A549 (cell line): ENCODE results near the gene SLC25A39. TPM values are rescaled to one million over a fixed set of nuclear protein-coding genes. Genes with fewer than 3 reads are reported as not detected.
A peak's percentile ranks its signal among the peaks of the same experiment; 100 is the strongest.

Experiments used
- ATAC-seq, 2 experiments: fragments of 200-7000 bp in 1 of 2; fragments of >200 bp in 1 of 2; cut with Nextera tagmentation in 1 of 2; cut with Tn5 transposase in 1 of 2; 3 replicates each; pipeline versions ENCODE4 v1.8.0 to v1.9.1; 2018 to 2020; ENCODE audit warnings: mild to moderate bottlenecking in 1 of 2, moderate library complexity in 1 of 2
- CTCF ChIA-PET: fragments of 300-600 bp; sonication (Branson Sonifier 250); formaldehyde crosslinking; extraction: SDS; loops from one replicate; lab custom pipeline; 2021; ENCODE audit warnings: antibody characterized with exemption, inconsistent platforms; lab: Yijun Ruan, JAX
- POLR2A ChIA-PET: fragments of 350-600 bp; formaldehyde crosslinking; extraction: SDS; loops from one replicate; lab custom pipeline; 2021; ENCODE audit warnings: antibody characterized with exemption, inconsistent platforms; lab: Yijun Ruan, JAX
- DNase-seq, 2 experiments: peaks; one replicate each; pipeline versions ENCODE4 v3.0.0 to v3.0.0-alpha.2; 2011 to 2016; ENCODE audit warnings: low read depth in 1 of 2, low spot score in 1 of 2
- FAIRE-seq: peaks from 2 replicates; lab custom pipeline; 2011; peaks lifted over from hg19 to GRCh38; lab: Jason Lieb, UNC
- H3K27ac ChIP-seq, 2 experiments: fragments of >200 bp; sonication (Bioruptor Twin); formaldehyde crosslinking; 3 replicates each; pipeline ENCODE4 v1.5.1; 2016 to 2017
- H3K4me1 ChIP-seq: fragments of >200 bp; sonication (Bioruptor Twin); formaldehyde crosslinking; 3 replicates; pipeline ENCODE4 v1.6.1; 2016
- H3K4me2 ChIP-seq: fragments of >200 bp; sonication (Bioruptor Twin); formaldehyde crosslinking; 3 replicates; pipeline ENCODE4 v1.6.1; 2016
- H3K4me3 ChIP-seq: fragments of >200 bp; sonication (Bioruptor Twin); formaldehyde crosslinking; 3 replicates; pipeline ENCODE4 v1.5.1; 2016
- H3K9me3 ChIP-seq: fragments of >200 bp; sonication (Bioruptor Twin); formaldehyde crosslinking; 3 replicates; pipeline ENCODE4 v1.6.1; 2016
- BHLHE40 ChIP-seq: IDR thresholded peaks from 2 replicates; pipeline ENCODE4 v1.6.1; 2012; ENCODE audit warnings: low read depth, low read length, inconsistent platforms
- CBX2 ChIP-seq: fragments of 200-600 bp; sonication (generic); IDR thresholded peaks from 2 replicates; pipeline ENCODE4 v1.6.1; 2016; ENCODE audit warnings: low read depth, mild to moderate bottlenecking, borderline replicate concordance
- CEBPB ChIP-seq, 2 experiments: fragments of >200 bp in 1 of 2; sonication (Bioruptor Twin) in 1 of 2; formaldehyde crosslinking in 1 of 2; IDR thresholded peaks; 2 replicates each; pipeline ENCODE4 v1.6.1; 2012 to 2016
- CHD2 ChIP-seq: fragments of 150-350 bp; IDR thresholded peaks from 2 replicates; pipeline ENCODE4 v1.6.1; 2014; ENCODE audit warnings: low read length; ENCODE audit not compliant: partially characterized antibody
- CHD4 ChIP-seq: fragments of 200-600 bp; sonication (generic); IDR thresholded peaks from 2 replicates; pipeline ENCODE4 v1.6.1; 2016; ENCODE audit warnings: antibody characterized with exemption, mild to moderate bottlenecking, borderline replicate concordance
- EHF ChIP-seq: fragments of 250-450 bp; sonication (Bioruptor Pico); IDR thresholded peaks from 2 replicates; pipeline ENCODE4 v1.5.0; 2020; ENCODE audit warnings: mild to moderate bottlenecking
- ELK1 ChIP-seq: fragments of 150-350 bp; IDR thresholded peaks from 2 replicates; pipeline ENCODE4 v1.6.1; 2014; ENCODE audit warnings: low read depth, mild to moderate bottlenecking, low read length
- ESRRA ChIP-seq: fragments of 150-350 bp; IDR thresholded peaks from 2 replicates; pipeline ENCODE4 v1.6.1; 2014; ENCODE audit warnings: mild to moderate bottlenecking, low read length, borderline replicate concordance
- FOSL2 ChIP-seq, 2 experiments: fragments of 450-650 bp in 1 of 2; fragments of >200 bp in 1 of 2; sonication (Bioruptor Twin) in 1 of 2; formaldehyde crosslinking; IDR thresholded peaks; 2 replicates each; pipeline versions ENCODE4 v1.5.0 to v1.6.1; 2016 to 2020; ENCODE audit warnings: mild to moderate bottlenecking in 1 of 2, moderate library complexity in 1 of 2
- HDAC2 ChIP-seq: fragments of 200-600 bp; sonication (generic); IDR thresholded peaks from 2 replicates; pipeline ENCODE4 v1.6.1; 2016
- HOXA7 ChIP-seq: fragments of 250-450 bp; sonication (Bioruptor Pico); IDR thresholded peaks from 2 replicates; pipeline ENCODE4 v1.5.0; 2020; ENCODE audit warnings: mild to moderate bottlenecking, moderate library complexity
- HOXB13 ChIP-seq: fragments of 250-450 bp; sonication (Bioruptor Pico); IDR thresholded peaks from 2 replicates; pipeline ENCODE4 v1.5.0; 2020; ENCODE audit warnings: low read depth, mild to moderate bottlenecking, moderate library complexity
- HOXB5 ChIP-seq: fragments of 250-450 bp; sonication (Bioruptor Pico); IDR thresholded peaks from 2 replicates; pipeline ENCODE4 v1.5.0; 2020; ENCODE audit warnings: mild to moderate bottlenecking, moderate library complexity
- JUN ChIP-seq, 2 experiments: fragments of >200 bp; sonication (Bioruptor Twin); formaldehyde crosslinking; IDR thresholded peaks; 2 replicates in 1 of 2; 3 replicates in 1 of 2; pipeline ENCODE4 v1.6.1; 2016 to 2017
- JUNB ChIP-seq: fragments of >200 bp; sonication (Bioruptor Twin); formaldehyde crosslinking; IDR thresholded peaks from 2 replicates; pipeline ENCODE4 v1.6.1; 2016
- MAX ChIP-seq: IDR thresholded peaks from 2 replicates; pipeline ENCODE4 v1.6.1; 2012
- MAZ ChIP-seq: fragments of 150-350 bp; IDR thresholded peaks from 2 replicates; pipeline ENCODE4 v1.6.1; 2014; ENCODE audit warnings: antibody characterized with exemption, low read depth, low read length, borderline replicate concordance
- NFE2L2 ChIP-seq: fragments of 150-350 bp; conservative IDR thresholded peaks from 2 replicates; pipeline ENCODE4 v1.6.1; 2014; ENCODE audit warnings: low read length
- NR3C1 ChIP-seq: fragments of >200 bp; sonication (Bioruptor Twin); formaldehyde crosslinking; IDR thresholded peaks from 3 replicates; pipeline ENCODE4 v1.6.1; 2017
- RAD21 ChIP-seq, 2 experiments: fragments of >200 bp in 1 of 2; sonication (Bioruptor Twin) in 1 of 2; formaldehyde crosslinking in 1 of 2; IDR thresholded peaks in 1 of 2; conservative IDR thresholded peaks in 1 of 2; 2 replicates in 1 of 2; 3 replicates in 1 of 2; pipeline ENCODE4 v1.6.1; 2012 to 2018; ENCODE audit warnings: inconsistent platforms in 1 of 2
- REST ChIP-seq: fragments of 200-600 bp; sonication (generic); IDR thresholded peaks from 2 replicates; pipeline ENCODE4 v1.6.1; 2016; ENCODE audit warnings: antibody characterized with exemption, mild to moderate bottlenecking, moderate library complexity
- SREBF2 ChIP-seq: fragments of 450-650 bp; IDR thresholded peaks from 2 replicates; pipeline ENCODE4 v1.6.1; 2014; ENCODE audit warnings: mild to moderate bottlenecking, moderate library complexity
- TFCP2L1 ChIP-seq: fragments of 250-450 bp; sonication (Bioruptor Pico); IDR thresholded peaks from 2 replicates; pipeline ENCODE4 v1.5.0; 2021; ENCODE audit warnings: mild to moderate bottlenecking
- USF2 ChIP-seq: fragments of 450-650 bp; IDR thresholded peaks from 2 replicates; pipeline ENCODE4 v1.6.1; 2014; ENCODE audit warnings: antibody characterized with exemption
- ZC3H11A ChIP-seq: fragments of 450-650 bp; IDR thresholded peaks from 2 replicates; pipeline ENCODE4 v1.6.1; 2014; ENCODE audit warnings: antibody characterized with exemption, mild to moderate bottlenecking
- WGBS: methylation state at CpG from one replicate; pipeline ENCODE4 v1.1.6; 2017; ENCODE audit errors: missing lambda C conversion rate; 5-methylcytosine and 5-hydroxymethylcytosine counted together
- polyA plus RNA-seq, 4 experiments: library from polyadenylated mRNA; depleted of rRNA in 3 of 4; stranded (reverse); fragments of >200 nt; fragmentation: RNase III in 1 of 4; extraction: RNeasy Plus Mini Kit Qiagen cat#74134 plus additional on column Dnase treatment in 1 of 4; gene quantifications; 2 replicates in 3 of 4; 3 replicates in 1 of 4; pipeline ENCODE4 v1.2.3, GENCODE V29; 2011 to 2017
- TF ChIP-seq, protein P1 (sequence below): fragments of >200 bp; sonication (Bioruptor Twin); formaldehyde crosslinking; IDR thresholded peaks from 2 replicates; pipeline ENCODE4 v1.6.1; 2016
- TF ChIP-seq, protein P2 (sequence below): IDR thresholded peaks from 2 replicates; pipeline ENCODE4 v1.6.1; 2012
- TF ChIP-seq, protein P3 (sequence below): IDR thresholded peaks from 2 replicates; pipeline ENCODE4 v1.6.1; 2012; ENCODE audit warnings: low read depth, borderline replicate concordance

The SLC25A39 gene
- polyA plus RNA-seq, 2 of the 4 experiments (the other 2 are of a cell fraction), result 80.9 to 154 TPM

DNA sequence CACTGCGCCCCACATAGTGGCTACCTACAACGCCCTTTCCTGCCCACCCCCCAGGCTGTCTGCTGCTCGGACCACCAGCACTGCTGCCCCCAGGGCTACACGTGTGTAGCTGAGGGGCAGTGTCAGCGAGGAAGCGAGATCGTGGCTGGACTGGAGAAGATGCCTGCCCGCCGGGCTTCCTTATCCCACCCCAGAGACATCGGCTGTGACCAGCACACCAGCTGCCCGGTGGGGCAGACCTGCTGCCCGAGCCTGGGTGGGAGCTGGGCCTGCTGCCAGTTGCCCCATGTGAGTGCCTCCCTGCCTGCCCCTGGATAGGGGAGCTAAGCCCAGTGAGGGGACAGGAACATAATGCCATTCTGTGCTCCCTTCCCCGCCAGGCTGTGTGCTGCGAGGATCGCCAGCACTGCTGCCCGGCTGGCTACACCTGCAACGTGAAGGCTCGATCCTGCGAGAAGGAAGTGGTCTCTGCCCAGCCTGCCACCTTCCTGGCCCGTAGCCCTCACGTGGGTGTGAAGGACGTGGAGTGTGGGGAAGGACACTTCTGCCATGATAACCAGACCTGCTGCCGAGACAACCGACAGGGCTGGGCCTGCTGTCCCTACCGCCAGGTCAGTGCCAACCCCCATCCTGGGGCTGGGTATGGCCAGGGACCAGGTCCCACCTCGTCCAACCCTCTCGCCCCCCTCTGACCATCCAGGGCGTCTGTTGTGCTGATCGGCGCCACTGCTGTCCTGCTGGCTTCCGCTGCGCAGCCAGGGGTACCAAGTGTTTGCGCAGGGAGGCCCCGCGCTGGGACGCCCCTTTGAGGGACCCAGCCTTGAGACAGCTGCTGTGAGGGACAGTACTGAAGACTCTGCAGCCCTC is 27.6 kb upstream of the SLC25A39 start:
- WGBS, result 86% methylated on average over 36 of the region's 36 CpGs
- TF ChIP-seq ELK1, result no peak
- TF ChIP-seq HDAC2, result no peak
- no peak for TF ChIP-seq USF2
- TF ChIP-seq HOXB5, result no peak
- no peak for TF ChIP-seq CHD4
- no peak for TF ChIP-seq CEBPB (IDR thresholded peaks at IDR 0.05)
- TF ChIP-seq SREBF2, result no peak
- no peak for TF ChIP-seq ZC3H11A
- no peak for TF ChIP-seq NFE2L2
- no peak for TF ChIP-seq MAZ
- no peak for TF ChIP-seq ESRRA
- no peak for TF ChIP-seq CHD2
- TF ChIP-seq MAX, result no peak
- TF ChIP-seq FOSL2 (IDR thresholded peaks at IDR 0.05), result no peak
- TF ChIP-seq FOSL2 (CRISPR knock-in tag; IDR thresholded peaks at IDR 0.05), result no peak
- no peak for TF ChIP-seq RAD21 (conservative IDR thresholded peaks at IDR 0.05 in 1 of 2, IDR thresholded peaks at IDR 0.05 in 1 of 2)
- TF ChIP-seq, protein P1, sequence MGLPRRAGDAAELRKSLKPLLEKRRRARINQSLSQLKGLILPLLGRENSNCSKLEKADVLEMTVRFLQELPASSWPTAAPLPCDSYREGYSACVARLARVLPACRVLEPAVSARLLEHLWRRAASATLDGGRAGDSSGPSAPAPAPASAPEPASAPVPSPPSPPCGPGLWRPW, result no peak
- TF ChIP-seq JUN (IDR thresholded peaks at IDR 0.05), result no peak
- TF ChIP-seq, protein P2, sequence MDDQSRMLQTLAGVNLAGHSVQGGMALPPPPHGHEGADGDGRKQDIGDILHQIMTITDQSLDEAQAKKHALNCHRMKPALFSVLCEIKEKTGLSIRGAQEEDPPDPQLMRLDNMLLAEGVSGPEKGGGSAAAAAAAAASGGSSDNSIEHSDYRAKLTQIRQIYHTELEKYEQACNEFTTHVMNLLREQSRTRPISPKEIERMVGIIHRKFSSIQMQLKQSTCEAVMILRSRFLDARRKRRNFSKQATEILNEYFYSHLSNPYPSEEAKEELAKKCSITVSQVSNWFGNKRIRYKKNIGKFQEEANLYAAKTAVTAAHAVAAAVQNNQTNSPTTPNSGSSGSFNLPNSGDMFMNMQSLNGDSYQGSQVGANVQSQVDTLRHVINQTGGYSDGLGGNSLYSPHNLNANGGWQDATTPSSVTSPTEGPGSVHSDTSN, result no peak
- TF ChIP-seq HOXB13, result no peak
- TF ChIP-seq NR3C1, result no peak
- TF ChIP-seq, all 56 proteins: peak for 0
- Histone ChIP-seq H3K4me2 (no peak overlapping the region), H3K9me3 (no peaks in the 10 kb centered on the region), H3K27ac (no peak overlapping the region), H3K4me1 (no peaks in the 10 kb centered on the region), H3K4me3 (no peak overlapping the region)
- POLR2A ChIA-PET, result interaction anchor here (0.5 to 0.6 kb wide), 2 partner anchors 25 to 153 kb away, joined by 3 to 7 read pairs; no protein-coding TSS in a partner anchor
- FAIRE-seq (no peak), ATAC-seq (no peak), DNase-seq (no peak)
- CTCF ChIA-PET, result interaction anchor here (0.6 to 17.9 kb wide), 22 partner anchors 10 to 483 kb away, joined by 3 to 327 read pairs (median 4); partner anchors contain the start of gene FAM171A2

DNA sequence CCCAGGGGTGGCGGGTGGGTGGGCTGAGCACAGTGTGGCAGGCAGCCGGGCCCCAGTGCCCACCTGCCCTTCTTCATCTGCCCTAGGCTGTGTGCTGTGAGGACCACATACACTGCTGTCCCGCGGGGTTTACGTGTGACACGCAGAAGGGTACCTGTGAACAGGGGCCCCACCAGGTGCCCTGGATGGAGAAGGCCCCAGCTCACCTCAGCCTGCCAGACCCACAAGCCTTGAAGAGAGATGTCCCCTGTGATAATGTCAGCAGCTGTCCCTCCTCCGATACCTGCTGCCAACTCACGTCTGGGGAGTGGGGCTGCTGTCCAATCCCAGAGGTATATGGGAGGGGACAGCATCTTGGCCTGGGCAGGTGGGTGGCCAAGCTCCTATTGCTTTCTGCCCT is 26.8 kb upstream of the SLC25A39 start:
- peak in 1 of 2 experiments; percentile 1; a peak in 1 of 6 replicates for ATAC-seq
- no peak for TF ChIP-seq RAD21 (conservative IDR thresholded peaks at IDR 0.05 in 1 of 2, IDR thresholded peaks at IDR 0.05 in 1 of 2)
- TF ChIP-seq, protein P3, sequence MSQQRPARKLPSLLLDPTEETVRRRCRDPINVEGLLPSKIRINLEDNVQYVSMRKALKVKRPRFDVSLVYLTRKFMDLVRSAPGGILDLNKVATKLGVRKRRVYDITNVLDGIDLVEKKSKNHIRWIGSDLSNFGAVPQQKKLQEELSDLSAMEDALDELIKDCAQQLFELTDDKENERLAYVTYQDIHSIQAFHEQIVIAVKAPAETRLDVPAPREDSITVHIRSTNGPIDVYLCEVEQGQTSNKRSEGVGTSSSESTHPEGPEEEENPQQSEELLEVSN, result no peak
- TF ChIP-seq FOSL2 (IDR thresholded peaks at IDR 0.05), result no peak
- TF ChIP-seq FOSL2 (CRISPR knock-in tag; IDR thresholded peaks at IDR 0.05), result no peak
- TF ChIP-seq EHF (CRISPR knock-in tag), result no peak
- no peak for TF ChIP-seq BHLHE40
- no peak for TF ChIP-seq REST
- no peak for TF ChIP-seq HOXA7 (CRISPR knock-in tag)
- TF ChIP-seq TFCP2L1 (CRISPR knock-in tag), result no peak
- no peak for TF ChIP-seq CBX2
- TF ChIP-seq NR3C1, result no peak
- TF ChIP-seq CHD4, result no peak
- no peak for TF ChIP-seq JUNB

More for the DNA sequence above, 26.8 kb upstream of the SLC25A39 start:
- ChIA-PET POLR2A (interaction anchor here (0.5 to 1.6 kb wide), 3 partner anchors 24 to 153 kb away, joined by 3 to 7 read pairs (median 3); no protein-coding TSS in a partner anchor), CTCF (interaction anchor here (0.6 to 17.9 kb wide), 30 partner anchors 10 to 286 kb away, joined by 3 to 327 read pairs (median 4); partner anchors contain the start of genes FAM171A2 and SLC25A39)
- FAIRE-seq, result no peak
- H3K9me3 ChIP-seq, result no peaks in the 10 kb centered on the region
- H3K4me3 ChIP-seq, result no peak overlapping the region
- no peak for DNase-seq
- WGBS, result 90% methylated on average over 7 of the region's 8 CpGs
- H3K4me1 ChIP-seq, result no peaks in the 10 kb centered on the region
- no peak overlapping the region for H3K4me2 ChIP-seq
- H3K27ac ChIP-seq, result no peak overlapping the region
